Skeletal muscle tissue (tissue), 4 donors: ENCODE results near the gene TICAM2. TPM values are rescaled to one million over a fixed set of nuclear protein-coding genes. Genes with fewer than 3 reads are reported as not detected.

ENCODE experiments used
- H3K27ac ChIP-seq: one replicate; pipeline ENCODE4 v1.7.0; 2013; ENCODE audit warnings: mild to moderate bottlenecking, low read depth, low read length, inconsistent platforms
- H3K27me3 ChIP-seq, 3 donors: one replicate each; pipeline ENCODE4 v1.7.0; 2013; ENCODE audit warnings: low read length in 3 of 3; ENCODE audit not compliant: control insufficient read depth in 3 of 3, insufficient read depth in 3 of 3
- H3K36me3 ChIP-seq, 3 donors: one replicate each; pipeline ENCODE4 v1.7.0; 2013; ENCODE audit warnings: low read length in 3 of 3; ENCODE audit not compliant: control insufficient read depth in 3 of 3, insufficient read depth in 3 of 3
- H3K4me1 ChIP-seq, 3 donors: one replicate each; pipeline ENCODE4 v1.7.0; 2013; ENCODE audit warnings: low read length in 3 of 3, mild to moderate bottlenecking in 3 of 3; ENCODE audit not compliant: control insufficient read depth in 3 of 3, insufficient read depth in 3 of 3
- H3K4me3 ChIP-seq, 3 donors: one replicate each; pipeline ENCODE4 v1.7.0; 2013; ENCODE audit warnings: low read length in 3 of 3
- H3K9ac ChIP-seq, 3 donors: one replicate each; pipeline ENCODE4 v1.7.0; 2013; ENCODE audit warnings: low read length in 3 of 3, mild to moderate bottlenecking in 3 of 3, moderate library complexity in 2 of 3, low read depth in 1 of 3
- H3K9me3 ChIP-seq, 3 donors: one replicate each; pipeline ENCODE4 v1.7.0; 2013; ENCODE audit warnings: low read length in 3 of 3; ENCODE audit not compliant: control insufficient read depth in 3 of 3
- total RNA-seq: library from RNA; depleted of rRNA; stranded (reverse); fragments of >200 nt; gene quantifications from one replicate; pipeline ENCODE4 v1.2.3, GENCODE V29; 2014
- donor health status: Osteomylitis.

The TICAM2 gene
- total RNA-seq, 1 donor from 2014 or later = 2.6 TPM

- Histone ChIP-seq H3K4me3 (no peak overlapping the region), H3K36me3 (peaks cover 0 to 35% (median 25%) of the 10 kb centered on the region in 3 donors), H3K9me3 (no peaks in the 10 kb centered on the region), H3K4me1 (no peaks in the 10 kb centered on the region), H3K9ac (no peak overlapping the region), H3K27ac (no peak overlapping the region), H3K27me3 (no peaks in the 10 kb centered on the region)
Observed at GRCh38 chr5:115616472-115616871, 14.2 kb upstream of the TICAM2 start.

- H3K27me3 ChIP-seq = no peaks in the 10 kb centered on the region
- H3K9ac ChIP-seq = no peak overlapping the region
- no peaks in the 10 kb centered on the region for H3K9me3 ChIP-seq
- peaks cover 0 to 3% (median 0%) of the 10 kb centered on the region in 3 donors for H3K4me1 ChIP-seq
- H3K36me3 ChIP-seq = peaks cover 0 to 21% (median 8%) of the 10 kb centered on the region in 3 donors
- no peak overlapping the region for H3K27ac ChIP-seq
- no peak overlapping the region for H3K4me3 ChIP-seq
Observed at GRCh38 chr5:115611873-115612272, 9.6 kb upstream of the TICAM2 start.

GRCh38 chr5:115607935-115608334 is 5.7 kb upstream of the TICAM2 start:
- no peaks in the 10 kb centered on the region for H3K27me3 ChIP-seq
- no peak overlapping the region for H3K9ac ChIP-seq
- H3K9me3 ChIP-seq = no peaks in the 10 kb centered on the region
- no peak overlapping the region for H3K27ac ChIP-seq
- peaks cover 0 to 2% (median 0%) of the 10 kb centered on the region in 3 donors for H3K36me3 ChIP-seq
- peaks cover 2 to 4% (median 3%) of the 10 kb centered on the region in 3 donors for H3K4me1 ChIP-seq
- H3K4me3 ChIP-seq = no peak overlapping the region

DNA sequence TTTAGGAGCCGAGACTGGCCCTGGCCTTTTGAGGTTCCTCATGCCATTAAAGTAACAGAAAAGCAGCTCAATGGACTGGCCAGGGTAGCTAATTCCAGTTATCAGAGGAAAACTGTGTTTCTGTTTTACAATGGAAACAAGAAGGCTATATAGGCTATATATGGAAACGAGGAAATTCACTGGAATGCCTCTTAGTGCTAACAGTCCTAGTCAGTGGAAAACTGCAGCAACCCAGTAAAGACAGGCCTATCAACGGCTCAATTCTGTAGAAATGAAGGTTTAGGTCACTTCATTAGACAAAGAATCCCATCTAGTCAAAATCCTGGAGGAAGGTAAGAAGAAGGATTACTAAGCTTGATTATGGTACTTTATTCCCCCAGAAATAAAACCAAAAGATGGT is 3.2 kb upstream of the TICAM2 start:
- Histone ChIP-seq H3K4me1 (peaks cover 9 to 15% (median 10%) of the 10 kb centered on the region in 3 donors), H3K9me3 (no peaks in the 10 kb centered on the region), H3K9ac (no peak overlapping the region), H3K27ac (no peak overlapping the region), H3K36me3 (no peaks in the 10 kb centered on the region), H3K4me3 (no peak overlapping the region), H3K27me3 (no peaks in the 10 kb centered on the region)

DNA sequence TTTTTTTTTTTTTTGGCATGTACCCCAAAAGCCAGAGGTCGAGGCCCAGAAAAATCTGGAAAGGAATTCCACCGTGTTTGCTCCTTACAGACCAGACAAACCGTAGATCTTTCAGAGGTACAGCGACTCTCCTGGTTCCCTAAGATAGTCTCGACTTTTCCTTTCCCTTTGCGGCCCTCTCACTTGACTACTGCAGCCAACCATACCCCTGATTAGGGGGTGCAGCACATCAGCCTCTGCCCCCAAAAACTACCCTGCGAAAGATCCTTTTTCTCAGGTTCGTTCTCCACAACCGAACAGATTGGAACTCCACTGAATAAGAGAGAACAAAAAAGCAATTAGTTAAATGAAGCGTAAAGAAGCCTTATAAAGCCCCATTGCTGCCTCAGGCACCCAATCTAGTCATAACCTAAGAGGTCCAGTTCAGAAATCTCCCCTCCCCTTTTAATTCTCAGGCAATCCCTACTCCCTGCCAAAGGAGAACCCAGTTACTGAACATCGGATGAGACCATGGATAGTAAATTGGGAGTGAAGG is 379 bp upstream of the TICAM2 start:
- Histone ChIP-seq H3K9me3 (no peaks in the 10 kb centered on the region), H3K9ac (peak overlapping the region; percentile 87 to 93 (median 91)), H3K36me3 (no peaks in the 10 kb centered on the region), H3K27ac (peak overlapping the region; percentile 87), H3K4me1 (peaks cover 15 to 31% (median 22%) of the 10 kb centered on the region in 3 donors), H3K27me3 (no peaks in the 10 kb centered on the region), H3K4me3 (peak overlapping the region; percentile 74 to 85 (median 78))

- Histone ChIP-seq H3K9me3 (no peaks in the 10 kb centered on the region), H3K27me3 (no peaks in the 10 kb centered on the region), H3K9ac (peak overlapping the region; percentile 48 to 95 (median 91)), H3K4me1 (peaks cover 15 to 34% (median 22%) of the 10 kb centered on the region in 3 donors), H3K36me3 (no peaks in the 10 kb centered on the region), H3K27ac (peak overlapping the region; percentile 52), H3K4me3 (peak overlapping the region in 2 of 3 donors; percentile 85 to 91)
Observed at GRCh38 chr5:115600766-115601165, 1.5 kb downstream of the TICAM2 start.

DNA sequence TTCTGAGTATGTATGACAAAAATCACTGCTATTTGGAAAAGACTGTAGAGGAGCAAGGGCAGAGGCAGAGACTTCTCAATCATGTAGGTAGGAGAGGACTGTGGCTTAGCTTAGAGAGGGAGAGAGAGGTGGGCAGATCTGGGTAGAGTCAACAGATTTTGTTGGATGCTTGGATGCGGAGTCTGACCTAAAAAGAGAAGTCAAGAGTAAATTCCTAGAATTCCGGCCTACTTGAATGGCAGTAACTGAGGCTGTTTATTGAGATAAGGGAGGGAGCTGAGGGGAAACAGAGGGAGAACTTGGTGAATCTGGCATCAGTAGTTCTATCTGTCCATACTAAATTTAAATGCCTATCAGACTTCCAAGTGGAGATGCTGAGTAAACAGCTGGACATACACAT is 2.4 kb downstream of the TICAM2 start:
- Histone ChIP-seq H3K27ac (peak overlapping the region; percentile 52), H3K4me3 (peak overlapping the region in 2 of 3 donors; percentile 9 to 85), H3K36me3 (no peaks in the 10 kb centered on the region), H3K4me1 (peaks cover 15 to 41% (median 26%) of the 10 kb centered on the region in 3 donors), H3K9me3 (no peaks in the 10 kb centered on the region), H3K9ac (peak overlapping the region in 1 of 3 donors; percentile 91), H3K27me3 (no peaks in the 10 kb centered on the region)

DNA sequence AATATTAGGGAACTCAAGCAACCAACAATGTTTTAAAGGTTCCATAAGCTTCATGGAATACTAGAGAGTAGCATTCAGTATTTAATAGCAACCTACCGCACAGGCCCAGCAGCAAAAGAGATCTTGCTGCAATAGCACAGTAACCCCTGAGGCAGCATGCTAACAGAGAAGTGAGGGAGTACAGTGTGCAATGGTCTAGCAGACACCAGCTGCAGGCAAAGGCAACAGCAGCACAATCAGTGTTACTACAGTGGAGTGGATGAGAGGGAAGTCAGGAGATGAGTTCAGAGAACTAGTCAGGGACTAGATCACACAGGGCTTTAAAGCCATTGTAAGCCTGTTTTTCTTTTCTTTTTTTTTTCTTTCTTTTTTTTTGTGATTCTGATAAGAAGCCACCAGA is 2.8 kb downstream of the TICAM2 start:
- H3K4me1 ChIP-seq = peaks cover 15 to 45% (median 30%) of the 10 kb centered on the region in 3 donors
- H3K36me3 ChIP-seq = no peaks in the 10 kb centered on the region
- no peaks in the 10 kb centered on the region for H3K9me3 ChIP-seq
- H3K9ac ChIP-seq = peak overlapping the region in 1 of 3 donors; percentile 8
- H3K27me3 ChIP-seq = no peaks in the 10 kb centered on the region
- H3K4me3 ChIP-seq = peak overlapping the region in 1 of 3 donors; percentile 34
- H3K27ac ChIP-seq = peak overlapping the region; percentile 52

DNA sequence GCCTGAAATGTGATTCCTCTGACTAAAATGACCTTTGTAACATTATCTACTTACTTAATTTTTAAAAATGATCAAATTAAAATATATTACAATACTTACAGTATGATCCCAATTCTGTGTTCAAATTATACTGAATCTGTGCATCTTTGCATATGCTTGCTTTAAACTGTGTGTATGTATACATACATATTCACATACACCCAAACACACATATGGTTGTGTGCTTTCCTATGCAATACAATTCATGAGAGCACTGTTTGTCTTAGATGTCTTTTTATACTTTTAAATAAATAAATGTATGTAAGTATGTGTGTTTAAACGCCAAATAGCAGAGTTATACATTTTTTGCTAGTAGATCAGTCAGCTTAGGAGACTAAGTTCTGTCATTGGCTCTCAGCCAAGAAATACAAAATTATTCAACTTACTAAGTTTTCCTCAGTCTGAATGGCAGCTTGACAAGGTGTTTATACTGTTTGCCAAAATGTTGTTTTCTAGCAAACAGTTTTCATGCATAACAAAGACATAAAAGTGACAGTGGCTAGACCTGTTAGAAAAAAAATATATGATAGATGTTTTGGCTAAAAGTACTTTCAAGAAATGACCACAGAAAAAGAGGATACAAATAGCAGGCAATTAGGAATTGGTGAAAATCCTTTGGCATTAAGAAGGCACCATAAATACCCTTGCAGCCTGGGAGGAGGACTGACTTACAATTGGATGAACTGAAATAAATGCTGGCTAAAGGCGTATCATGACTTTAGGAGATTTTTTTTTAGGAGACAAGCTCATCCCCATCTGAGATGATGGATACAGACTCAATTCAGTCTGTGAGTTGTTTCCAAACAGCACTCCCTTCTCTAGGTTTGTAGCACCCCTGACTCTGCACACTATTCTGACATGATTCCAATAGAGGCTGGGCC is 7.9 kb downstream of the TICAM2 start:
- Histone ChIP-seq H3K27me3 (no peaks in the 10 kb centered on the region), H3K27ac (no peak overlapping the region), H3K9me3 (no peaks in the 10 kb centered on the region), H3K4me3 (no peak overlapping the region), H3K9ac (no peak overlapping the region), H3K36me3 (no peaks in the 10 kb centered on the region), H3K4me1 (peaks cover 5 to 25% (median 18%) of the 10 kb centered on the region in 3 donors)

GRCh38 chr5:115589043-115589442 is 13.2 kb downstream of the TICAM2 start:
- H3K9ac ChIP-seq = peak overlapping the region in 1 of 3 donors; percentile 45
- H3K27ac ChIP-seq = peak overlapping the region; percentile 6
- H3K27me3 ChIP-seq = no peaks in the 10 kb centered on the region
- no peaks in the 10 kb centered on the region for H3K9me3 ChIP-seq
- no peaks in the 10 kb centered on the region for H3K36me3 ChIP-seq
- no peak overlapping the region for H3K4me3 ChIP-seq
- peaks cover 13 to 34% (median 16%) of the 10 kb centered on the region in 3 donors for H3K4me1 ChIP-seq
